Activated naive CD8-positive, alpha-beta T cell treated with anti-CD3 and anti-CD28 coated beads, Interleukin-2, amount 50 U/mL, for 16 hours (primary cell): ENCODE measurements around the gene KHK.
A peak's percentile ranks its signal among the peaks of the same experiment; 100 is the strongest.

Experiments
- DNase-seq: peaks from one replicate; pipeline ENCODE4 v3.0.0-alpha.2; 2020; ENCODE audit warnings: low read depth, low spot score

KHK gene

GRCh38 chr2:27126252-27126710 lies 39.7 kb downstream of the KHK start:
- no peak for DNase-seq

- DNase-seq = no peak
Observed at GRCh38 chr2:27127883-27128667, 41.5 kb downstream of the KHK start.

GRCh38 chr2:27128668-27129571 lies 42.3 kb downstream of the KHK start:
- no peak for DNase-seq

- DNase-seq = no peak
Observed at GRCh38 chr2:27130396-27130795, 43.8 kb downstream of the KHK start.

- no peak for DNase-seq
Observed at GRCh38 chr2:27131429-27131828, 44.9 kb downstream of the KHK start.

GRCh38 chr2:27133195-27133875 lies 46.8 kb downstream of the KHK start:
- no peak for DNase-seq

- DNase-seq = peak; percentile 98
Observed at GRCh38 chr2:27133905-27134780, 47.6 kb downstream of the KHK start, which contains the start of gene PREB. TSS of gene PREB (minus strand) at chr2:27134636. CDS start at chr2:27134421, 215 bp downstream.

- DNase-seq = no peak
Observed at GRCh38 chr2:27134781-27135477, 48.4 kb downstream of the KHK start.

GRCh38 chr2:27135478-27135955 lies 48.9 kb downstream of the KHK start:
- no peak for DNase-seq

GRCh38 chr2:27136751-27137150 lies 50.2 kb downstream of the KHK start:
- DNase-seq = no peak

GRCh38 chr2:27137322-27137935 lies 50.9 kb downstream of the KHK start:
- no peak for DNase-seq

- no peak for DNase-seq
Observed at GRCh38 chr2:27138111-27138510, 51.5 kb downstream of the KHK start.

- DNase-seq = no peak
Observed at GRCh38 chr2:27139310-27139709, 52.7 kb downstream of the KHK start, which contains the start of gene PRR30. TSS of gene PRR30 (minus strand) at chr2:27139410. CDS start at chr2:27138329, 1,081 bp downstream.

- DNase-seq = no peak
Observed at GRCh38 chr2:27143285-27143684, 56.7 kb downstream of the KHK start.

- no peak for DNase-seq
Observed at GRCh38 chr2:27145682-27146081, 59.1 kb downstream of the KHK start.

GRCh38 chr2:27147935-27148334 lies 61.4 kb downstream of the KHK start:
- no peak for DNase-seq

- DNase-seq = no peak
Observed at GRCh38 chr2:27148801-27149439, 62.3 kb downstream of the KHK start, which contains the start of gene TCF23. TSS of gene TCF23 (plus strand) at chr2:27149004. CDS start at chr2:27149134, 130 bp downstream.

- DNase-seq = no peak
Observed at GRCh38 chr2:27149570-27150405, 63.2 kb downstream of the KHK start.
